C4-2B (cell line): ENCODE data around the gene GMPR.

Experiments used
- ZFX ChIP-seq: fragments of 450-650 bp; IDR thresholded peaks from 2 replicates; pipeline ENCODE4 v1.6.1; 2017
- TF ChIP-seq, protein P1 (sequence below): fragments of 450-650 bp; conservative IDR thresholded peaks from 2 replicates; pipeline ENCODE4 v1.5.1; 2017; ENCODE audit warnings: mild to moderate bottlenecking

DNA sequence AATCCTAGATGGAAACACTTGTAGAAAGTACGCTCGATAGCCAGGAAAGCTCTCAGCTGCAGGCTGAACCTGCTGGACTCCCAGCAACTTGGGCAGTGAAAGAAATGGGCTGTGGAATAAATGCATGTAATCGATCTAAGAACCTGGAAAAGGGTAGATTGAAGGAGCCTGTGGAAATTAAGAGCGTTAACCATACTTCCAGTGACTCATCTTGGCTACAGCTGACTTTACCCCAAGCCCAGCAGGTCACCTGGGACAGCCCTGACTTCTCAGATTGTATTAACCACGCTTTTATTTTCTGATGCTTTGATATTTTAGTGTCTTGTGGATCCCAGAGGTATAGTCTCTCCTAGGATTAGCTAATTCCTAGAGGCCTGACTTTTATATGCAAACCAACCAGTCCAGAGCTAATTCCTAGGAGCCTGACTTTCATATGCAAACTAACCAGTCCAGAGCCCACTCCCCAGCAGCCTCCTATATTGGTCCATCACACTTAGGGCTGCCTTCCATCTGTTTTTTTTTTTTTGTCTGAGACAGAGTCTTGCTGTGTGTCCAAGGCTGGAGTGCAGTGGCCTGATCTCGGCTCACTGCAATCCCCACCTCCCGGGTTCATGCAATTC, 86.3 kb downstream of the GMPR start:
- no peak for TF ChIP-seq ZFX
- TF ChIP-seq, protein P1, sequence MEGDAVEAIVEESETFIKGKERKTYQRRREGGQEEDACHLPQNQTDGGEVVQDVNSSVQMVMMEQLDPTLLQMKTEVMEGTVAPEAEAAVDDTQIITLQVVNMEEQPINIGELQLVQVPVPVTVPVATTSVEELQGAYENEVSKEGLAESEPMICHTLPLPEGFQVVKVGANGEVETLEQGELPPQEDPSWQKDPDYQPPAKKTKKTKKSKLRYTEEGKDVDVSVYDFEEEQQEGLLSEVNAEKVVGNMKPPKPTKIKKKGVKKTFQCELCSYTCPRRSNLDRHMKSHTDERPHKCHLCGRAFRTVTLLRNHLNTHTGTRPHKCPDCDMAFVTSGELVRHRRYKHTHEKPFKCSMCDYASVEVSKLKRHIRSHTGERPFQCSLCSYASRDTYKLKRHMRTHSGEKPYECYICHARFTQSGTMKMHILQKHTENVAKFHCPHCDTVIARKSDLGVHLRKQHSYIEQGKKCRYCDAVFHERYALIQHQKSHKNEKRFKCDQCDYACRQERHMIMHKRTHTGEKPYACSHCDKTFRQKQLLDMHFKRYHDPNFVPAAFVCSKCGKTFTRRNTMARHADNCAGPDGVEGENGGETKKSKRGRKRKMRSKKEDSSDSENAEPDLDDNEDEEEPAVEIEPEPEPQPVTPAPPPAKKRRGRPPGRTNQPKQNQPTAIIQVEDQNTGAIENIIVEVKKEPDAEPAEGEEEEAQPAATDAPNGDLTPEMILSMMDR: no peak
